OCI-LY3 (cell line): ENCODE data around the gene KCTD14.

Experiments used
- H2AFZ ChIP-seq: fragments of 200-600, 300-600 bp; shearing (Covaris generic); 2 replicates; pipeline ENCODE4 v1.6.0; 2014; ENCODE audit warnings: antibody characterized with exemption, low read depth, low read length
- H3K27ac ChIP-seq: fragments of 200-600, 300-600 bp; sonication (generic); 2 replicates; pipeline ENCODE4 v1.5.1; 2014; ENCODE audit warnings: mild to moderate bottlenecking, low read length, moderate library complexity, mixed read lengths
- H3K27me3 ChIP-seq: fragments of 200-600, 300-600 bp; sonication (generic); 2 replicates; pipeline ENCODE4 v1.6.1; 2014; ENCODE audit warnings: low read depth, low read length, mixed read lengths
- H3K36me3 ChIP-seq: fragments of 200-600, 300-600 bp; sonication (generic); replicated peaks from 2 replicates; pipeline ENCODE3; 2014; ENCODE audit warnings: low read depth, low read length, mixed read lengths
- H3K4me1 ChIP-seq: fragments of 300-600, 200-600 bp; sonication (generic); 2 replicates; pipeline ENCODE4 v1.6.1; 2014; ENCODE audit warnings: low read length, mixed read lengths
- H3K4me2 ChIP-seq: fragments of 200-600, 300-600 bp; sonication (generic); 2 replicates; pipeline ENCODE4 v1.6.1; 2014; ENCODE audit warnings: low read length, mixed read lengths
- H3K4me3 ChIP-seq: fragments of 300-600, 200-600 bp; sonication (generic); 2 replicates; pipeline ENCODE4 v1.5.1; 2014; ENCODE audit warnings: antibody characterized with exemption, mild to moderate bottlenecking, low read length, moderate library complexity
- H3K79me2 ChIP-seq: fragments of 300-600, 200-600 bp; shearing (Covaris generic); 2 replicates; pipeline ENCODE4 v1.6.1; 2014; ENCODE audit warnings: mild to moderate bottlenecking, low read length, mixed read lengths
- H3K9ac ChIP-seq: fragments of 300-600, 200-600 bp; shearing (Covaris generic); 2 replicates; pipeline ENCODE4 v1.6.0; 2014; ENCODE audit warnings: mild to moderate bottlenecking, low read length, moderate library complexity
- H3K9me3 ChIP-seq: fragments of 200-600, 300-600 bp; shearing (Covaris generic); 2 replicates; pipeline ENCODE4 v1.6.1; 2014; ENCODE audit warnings: low read length, mixed read lengths; ENCODE audit not compliant: insufficient read depth
- H4K20me1 ChIP-seq: fragments of 200-600, 300-600 bp; sonication (generic); 2 replicates; pipeline ENCODE4 v1.6.1; 2016; ENCODE audit warnings: low read length, mixed read lengths; ENCODE audit not compliant: insufficient read depth
- CTCF ChIP-seq: fragments of 200-600, 300-600 bp; sonication (generic); IDR thresholded peaks from 2 replicates; pipeline ENCODE4 v1.5.1; 2014; ENCODE audit warnings: antibody characterized with exemption, low read length, low read depth
- EZH2phosphoT487 ChIP-seq: fragments of 200-600 bp; shearing (Covaris generic); IDR thresholded peaks from 2 replicates; pipeline ENCODE4 v1.6.1; 2018; ENCODE audit warnings: antibody characterized with exemption, mixed run types, low read depth

Gene KCTD14

GRCh38 chr11:78025378-78025777 is 2.3 kb upstream of the KCTD14 start:
- H3K4me1 ChIP-seq: peaks cover 4% of the 10 kb centered on the region; the same call in 1 of the 2 replicates
- no peaks in the 10 kb centered on the region for H3K79me2 ChIP-seq
- no peaks in the 10 kb centered on the region for H4K20me1 ChIP-seq
- 0 out of 2 replicates have a peak, but pooled peaks cover 3% of the 10 kb centered on the region for H3K27me3 ChIP-seq
- H2AFZ ChIP-seq: no peak overlapping the region
- H3K27ac ChIP-seq: no peak overlapping the region
- TF ChIP-seq EZH2phosphoT487: no peak
- TF ChIP-seq CTCF: no peak
- H3K9me3 ChIP-seq: no peaks in the 10 kb centered on the region
- H3K9ac ChIP-seq: no peak overlapping the region
- no peak overlapping the region for H3K4me2 ChIP-seq
- H3K4me3 ChIP-seq: no peak overlapping the region
- H3K36me3 ChIP-seq: no peaks in the 10 kb centered on the region

GRCh38 chr11:78023426-78023825 is 350 bp upstream of the KCTD14 start:
- no peak overlapping the region for H2AFZ ChIP-seq
- H3K27ac ChIP-seq: no peak overlapping the region
- H3K4me2 ChIP-seq: no peak overlapping the region
- no peaks in the 10 kb centered on the region for H3K9me3 ChIP-seq
- H3K27me3 ChIP-seq: 0 out of 2 replicates have a peak, but pooled peaks cover 3% of the 10 kb centered on the region
- no peak overlapping the region for H3K4me3 ChIP-seq
- no peaks in the 10 kb centered on the region for H3K36me3 ChIP-seq
- H3K9ac ChIP-seq: no peak overlapping the region
- H4K20me1 ChIP-seq: no peaks in the 10 kb centered on the region
- TF ChIP-seq EZH2phosphoT487 (no peak), CTCF (no peak)
- H3K79me2 ChIP-seq: no peaks in the 10 kb centered on the region
- peaks cover 4% of the 10 kb centered on the region; the same call in 1 of the 2 replicates for H3K4me1 ChIP-seq

GRCh38 chr11:78021611-78022010 is 1.5 kb downstream of the KCTD14 start:
- TF ChIP-seq CTCF (no peak), EZH2phosphoT487 (no peak)
- Histone ChIP-seq H3K79me2 (no peaks in the 10 kb centered on the region), H3K27me3 (0 out of 2 replicates have a peak, but pooled peaks cover 3% of the 10 kb centered on the region), H3K4me3 (no peak overlapping the region), H3K36me3 (no peaks in the 10 kb centered on the region), H3K9me3 (no peaks in the 10 kb centered on the region), H2AFZ (peak overlapping the region; percentile 40; the same call in 1 of the 2 replicates), H3K4me1 (peaks cover 4% of the 10 kb centered on the region; the same call in 1 of the 2 replicates), H3K9ac (no peak overlapping the region), H3K4me2 (no peak overlapping the region), H3K27ac (no peak overlapping the region), H4K20me1 (no peaks in the 10 kb centered on the region)

GRCh38 chr11:78020246-78020645 is 2.8 kb downstream of the KCTD14 start:
- TF ChIP-seq EZH2phosphoT487 (no peak), CTCF (no peak)
- no peak overlapping the region for H3K4me3 ChIP-seq
- no peak overlapping the region for H3K9ac ChIP-seq
- H3K4me2 ChIP-seq: no peak overlapping the region
- no peaks in the 10 kb centered on the region for H3K36me3 ChIP-seq
- no peak overlapping the region for H2AFZ ChIP-seq
- no peak overlapping the region for H3K27ac ChIP-seq
- no peaks in the 10 kb centered on the region for H3K9me3 ChIP-seq
- H3K4me1 ChIP-seq: peaks cover 9% of the 10 kb centered on the region
- no peaks in the 10 kb centered on the region for H4K20me1 ChIP-seq
- 0 out of 2 replicates have a peak, but pooled peaks cover 3% of the 10 kb centered on the region for H3K27me3 ChIP-seq
- no peaks in the 10 kb centered on the region for H3K79me2 ChIP-seq
